ENCODE results near the gene NTN1.

- TF ChIP-seq CTCF (IDR thresholded peaks at IDR 0.05; ENCODE audit: insufficient read depth, low read length, poor library complexity, severe bottlenecking) (no peak), EZH2phosphoT487 (conservative IDR thresholded peaks at IDR 0.05; ENCODE audit: low read length) (no peak)
Measured at GRCh38 chr17:9233761-9234160, 212.5 kb downstream of the NTN1 start.

Data from SU-DHL-6 (cell line).